Lower leg skin (tissue), 3 donors: ENCODE results near the gene ERC1.

ENCODE experiments used
- CTCF ChIP-seq, 3 donors: fragments of 450-650 bp; IDR thresholded peaks; one replicate each; pipeline ENCODE4 v1.5.1; 2016; ENCODE audit warnings: antibody characterized with exemption in 3 of 3, mild to moderate bottlenecking in 3 of 3, moderate library complexity in 2 of 3
- POLR2A ChIP-seq, 2 donors: fragments of 450-650 bp; IDR thresholded peaks; one replicate each; pipeline ENCODE4 v1.6.1; 2016 to 2017; ENCODE audit warnings: antibody characterized with exemption in 2 of 2, mild to moderate bottlenecking in 1 of 2, moderate library complexity in 1 of 2

- TF ChIP-seq CTCF (IDR thresholded peaks at IDR 0.05) (no peak), POLR2A (IDR thresholded peaks at IDR 0.05) (no peak)
Observed at GRCh38 chr12:1053690-1054089, 62.7 kb downstream of the ERC1 start.
